Loucy (cell line): ENCODE results near the gene BTBD9.

Source experiments
- EZH2phosphoT487 ChIP-seq: fragments of 200-600 bp; IDR thresholded peaks from 2 replicates; pipeline ENCODE4 v1.6.1; 2018; ENCODE audit warnings: antibody characterized with exemption, mild to moderate bottlenecking, moderate library complexity, borderline replicate concordance
- TF ChIP-seq, protein P1 (sequence below): fragments of 200-600 bp; sonication (generic); conservative IDR thresholded peaks from 2 replicates; pipeline ENCODE4 v1.5.1; 2014; ENCODE audit warnings: mild to moderate bottlenecking, antibody characterized with exemption, low read length

DNA sequence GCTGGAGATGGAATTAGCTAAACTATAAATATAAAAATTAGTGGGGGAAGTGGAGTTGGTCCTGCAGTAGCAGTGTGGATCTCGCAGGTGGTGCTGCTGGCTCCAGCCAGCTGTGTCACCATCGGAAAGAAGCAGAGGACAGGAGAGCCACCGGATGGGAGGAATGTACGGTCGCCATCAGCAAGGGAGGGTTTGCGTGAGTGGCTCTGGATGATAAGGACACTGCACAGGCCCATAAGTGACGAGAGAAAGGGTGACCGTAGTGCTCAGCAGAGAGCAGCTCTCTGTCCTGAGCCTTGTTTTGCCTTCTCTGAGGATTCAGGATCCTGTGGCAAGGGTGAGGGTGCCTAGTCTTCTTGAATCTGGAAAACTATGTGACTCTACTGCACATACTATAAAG is 441.5 kb downstream of the BTBD9 start:
- TF ChIP-seq, protein P1, sequence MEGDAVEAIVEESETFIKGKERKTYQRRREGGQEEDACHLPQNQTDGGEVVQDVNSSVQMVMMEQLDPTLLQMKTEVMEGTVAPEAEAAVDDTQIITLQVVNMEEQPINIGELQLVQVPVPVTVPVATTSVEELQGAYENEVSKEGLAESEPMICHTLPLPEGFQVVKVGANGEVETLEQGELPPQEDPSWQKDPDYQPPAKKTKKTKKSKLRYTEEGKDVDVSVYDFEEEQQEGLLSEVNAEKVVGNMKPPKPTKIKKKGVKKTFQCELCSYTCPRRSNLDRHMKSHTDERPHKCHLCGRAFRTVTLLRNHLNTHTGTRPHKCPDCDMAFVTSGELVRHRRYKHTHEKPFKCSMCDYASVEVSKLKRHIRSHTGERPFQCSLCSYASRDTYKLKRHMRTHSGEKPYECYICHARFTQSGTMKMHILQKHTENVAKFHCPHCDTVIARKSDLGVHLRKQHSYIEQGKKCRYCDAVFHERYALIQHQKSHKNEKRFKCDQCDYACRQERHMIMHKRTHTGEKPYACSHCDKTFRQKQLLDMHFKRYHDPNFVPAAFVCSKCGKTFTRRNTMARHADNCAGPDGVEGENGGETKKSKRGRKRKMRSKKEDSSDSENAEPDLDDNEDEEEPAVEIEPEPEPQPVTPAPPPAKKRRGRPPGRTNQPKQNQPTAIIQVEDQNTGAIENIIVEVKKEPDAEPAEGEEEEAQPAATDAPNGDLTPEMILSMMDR, result no peak
- no peak for TF ChIP-seq EZH2phosphoT487
